ENCODE data around the gene P3H3. TPM values are rescaled to one million over a fixed set of nuclear protein-coding genes. Genes with fewer than 3 reads are reported as not detected.

Gene P3H3
- total RNA-seq, 1 experiment from 2014 or later = 56.4 TPM

DNA sequence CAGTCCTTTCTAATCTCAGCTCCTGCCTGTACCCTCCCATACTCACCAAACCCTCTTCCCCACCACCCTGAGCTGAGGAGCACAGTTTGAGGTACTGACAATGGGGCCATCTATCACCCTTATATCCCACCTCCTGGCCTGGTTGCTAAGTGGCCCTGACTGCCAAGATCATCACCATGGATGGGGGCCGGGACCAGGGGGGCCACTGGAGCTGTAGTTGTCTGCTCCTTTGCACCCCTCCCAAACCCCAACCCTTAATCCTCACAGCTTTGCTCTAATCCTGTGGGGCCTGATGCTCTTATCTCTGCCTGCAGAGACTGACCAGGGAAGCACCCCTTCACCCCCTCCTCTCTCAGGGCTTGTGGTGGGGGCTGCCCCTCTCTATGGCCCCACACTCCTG is 12.1 kb downstream of the P3H3 start:
- in situ Hi-C loops (cut with HindIII; ENCODE audit: low sequenced_read_pairs) = no loop called here
- no peak for DNase-seq (ENCODE audit: low spot score)

GRCh38 chr12:6840761-6841515 is 12.7 kb downstream of the P3H3 start, which contains the start of gene GNB3:
Gene GNB3 (plus strand): TSS chr12:6840925. CDS start chr12:6841288, 363 bp downstream.
- no peak for DNase-seq (ENCODE audit: low spot score)
- in situ Hi-C loops (cut with HindIII; ENCODE audit: low sequenced_read_pairs) = no loop called here

GRCh38 chr12:6842075-6842474 is 13.9 kb downstream of the P3H3 start:
- in situ Hi-C loops (cut with HindIII; ENCODE audit: low sequenced_read_pairs) = no loop called here
- no peak for DNase-seq (ENCODE audit: low spot score)

- in situ Hi-C loops (cut with HindIII; ENCODE audit: low sequenced_read_pairs) = no loop called here
- no peak for DNase-seq (ENCODE audit: low spot score)
These were observed 15.1 kb downstream of the P3H3 start for GRCh38 chr12:6843118-6843902.

DNA sequence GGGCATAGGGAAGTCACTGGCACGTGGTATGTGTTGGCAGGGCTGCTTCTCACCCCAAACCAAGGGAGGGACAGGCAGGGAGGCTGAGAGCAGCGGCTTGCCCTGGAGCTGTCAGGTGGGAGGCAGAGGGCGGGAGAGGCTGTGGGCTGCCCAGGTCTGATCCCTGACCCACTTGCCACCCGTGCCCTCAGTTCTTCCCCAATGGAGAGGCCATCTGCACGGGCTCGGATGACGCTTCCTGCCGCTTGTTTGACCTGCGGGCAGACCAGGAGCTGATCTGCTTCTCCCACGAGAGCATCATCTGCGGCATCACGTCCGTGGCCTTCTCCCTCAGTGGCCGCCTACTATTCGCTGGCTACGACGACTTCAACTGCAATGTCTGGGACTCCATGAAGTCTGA is 17.2 kb downstream of the P3H3 start:
- in situ Hi-C loops (cut with HindIII; ENCODE audit: low sequenced_read_pairs) = no loop called here
- DNase-seq (ENCODE audit: low spot score) = no peak

DNA sequence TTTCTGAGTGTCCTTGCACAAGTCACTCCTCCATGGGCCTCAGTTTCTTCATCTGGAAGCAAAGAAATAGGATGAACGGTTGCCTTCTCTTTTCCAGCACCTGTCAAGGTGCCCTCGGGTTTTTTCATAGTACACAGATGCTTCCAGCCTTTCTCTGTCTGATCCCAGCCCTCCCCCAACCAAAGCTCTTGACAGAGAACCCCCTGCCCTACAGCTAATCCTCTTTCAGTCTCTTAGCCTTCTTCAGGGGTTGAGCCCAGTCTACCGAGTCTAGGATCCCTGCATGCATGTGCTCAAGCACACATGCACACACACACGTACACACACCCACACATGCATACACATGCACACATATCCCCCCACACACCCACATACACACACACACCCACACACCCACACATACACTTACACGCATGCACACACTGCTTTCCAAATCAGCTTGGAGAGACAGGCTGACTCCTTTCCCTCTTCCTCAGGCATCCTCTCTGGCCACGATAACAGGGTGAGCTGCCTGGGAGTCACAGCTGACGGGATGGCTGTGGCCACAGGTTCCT is 18.2 kb downstream of the P3H3 start:
- no peak for DNase-seq (ENCODE audit: low spot score)
- in situ Hi-C loops (cut with HindIII; ENCODE audit: low sequenced_read_pairs) = no loop called here

DNA sequence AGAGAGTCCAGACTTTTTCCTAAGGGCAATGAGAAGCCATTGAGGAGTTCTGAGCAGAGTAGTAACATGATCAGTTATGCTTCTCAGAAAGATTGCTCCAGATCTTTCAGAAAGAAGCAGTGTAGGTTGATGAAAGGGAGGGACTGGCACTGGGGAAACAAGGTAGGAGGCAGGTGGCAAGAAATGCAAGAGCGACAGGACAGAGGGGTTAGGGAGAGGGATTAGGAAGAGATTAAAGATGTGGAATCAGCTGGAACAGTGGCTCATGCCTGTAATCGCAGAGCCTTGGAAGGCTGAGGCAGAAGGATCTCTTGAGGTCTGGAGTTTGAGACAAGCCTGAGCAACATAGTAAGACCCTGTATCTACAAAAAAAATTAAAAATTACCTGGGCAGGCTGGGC is 19.5 kb downstream of the P3H3 start:
- in situ Hi-C loops (cut with HindIII; ENCODE audit: low sequenced_read_pairs) = no loop called here
- no peak for DNase-seq (ENCODE audit: low spot score)

DNA sequence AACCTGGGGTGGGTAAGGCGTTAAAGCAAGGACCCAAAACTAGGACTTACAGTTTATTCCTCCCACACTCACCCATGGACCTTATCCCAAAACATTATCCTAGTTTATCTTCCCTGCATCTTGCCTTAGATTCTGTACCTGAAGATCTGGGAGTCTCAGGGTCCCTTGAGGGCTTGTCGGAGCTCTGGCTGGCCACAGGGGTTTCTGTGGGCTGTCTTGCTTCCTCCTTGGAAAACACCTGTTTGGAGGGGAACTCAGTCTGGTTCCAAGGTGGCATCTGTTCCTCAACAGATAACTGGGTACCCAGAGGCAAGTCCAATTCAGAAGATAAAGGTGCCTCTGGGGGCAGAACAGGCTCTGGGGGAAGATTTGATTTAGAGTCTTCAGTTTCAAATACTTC is 21.2 kb downstream of the P3H3 start:
- no peak for DNase-seq (ENCODE audit: low spot score)
- in situ Hi-C loops (cut with HindIII; ENCODE audit: low sequenced_read_pairs) = no loop called here

GRCh38 chr12:6849976-6850560 is 21.9 kb downstream of the P3H3 start:
- no peak for DNase-seq (ENCODE audit: low spot score)
- in situ Hi-C loops (cut with HindIII; ENCODE audit: low sequenced_read_pairs) = no loop called here

DNA sequence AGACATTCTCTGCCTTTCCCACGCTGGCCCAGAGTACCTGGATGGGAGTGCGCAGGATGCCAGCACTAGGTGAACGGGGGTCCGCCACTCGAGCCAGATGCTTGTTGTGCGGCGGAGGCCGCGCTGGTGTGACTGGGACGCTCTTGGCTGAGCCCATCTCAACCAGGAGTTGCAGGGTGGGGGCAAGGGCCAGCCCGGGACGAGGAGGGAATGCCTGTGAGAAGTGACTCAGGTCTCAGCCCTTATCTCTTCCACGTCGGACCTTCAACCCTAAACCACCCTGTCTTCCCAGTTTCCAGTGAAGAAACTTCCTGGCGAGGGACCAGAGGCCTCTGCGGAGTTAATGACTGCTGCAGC is 22.6 kb downstream of the P3H3 start:
- no peak for DNase-seq (ENCODE audit: low spot score)
- in situ Hi-C loops (cut with HindIII; ENCODE audit: low sequenced_read_pairs) = no loop called here

DNA sequence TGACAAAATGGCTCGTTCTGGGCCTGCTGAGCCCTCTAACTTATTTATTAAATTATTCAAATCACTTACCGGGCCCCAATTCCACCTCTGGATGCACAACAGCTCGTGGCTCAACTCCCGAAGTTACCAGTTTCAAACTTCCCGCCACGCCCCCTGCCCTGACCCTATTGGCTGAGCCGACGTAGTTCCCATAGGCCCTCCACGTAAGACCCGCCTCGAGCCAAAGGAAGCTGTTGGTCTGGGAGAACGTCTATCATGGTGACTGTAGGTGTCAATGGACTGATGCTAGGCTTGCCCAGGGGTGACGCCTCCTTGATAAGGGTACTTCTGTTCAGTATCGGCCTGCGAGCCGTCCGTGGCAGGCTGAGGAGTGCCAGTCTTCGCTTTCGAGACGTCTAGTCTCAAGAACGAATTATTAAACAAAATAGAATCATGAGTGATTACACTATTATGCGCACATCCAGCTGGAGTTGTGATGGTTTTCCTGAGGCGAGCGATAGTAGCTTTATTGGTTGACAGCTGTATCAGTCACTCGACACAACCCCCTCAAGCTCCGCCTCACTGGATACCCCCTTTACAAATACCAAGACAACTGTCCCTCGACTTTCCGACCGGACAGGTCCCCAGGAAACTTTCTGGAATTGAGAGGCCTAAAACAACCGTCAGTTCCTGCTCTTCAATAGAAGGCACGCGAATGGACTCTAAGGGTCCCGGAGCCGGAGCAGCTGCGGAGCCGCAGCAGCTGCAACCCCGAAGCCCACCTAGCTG is 23.1 kb downstream of the P3H3 start, which contains the start of gene CDCA3:
CDCA3 (minus strand) TSS at position 134 of the 768 bp plus-strand sequence. CDS start 334 bp downstream, outside the sequence.
- peak; percentile 99 for DNase-seq (ENCODE audit: low spot score)
- in situ Hi-C loops (cut with HindIII; ENCODE audit: low sequenced_read_pairs) = no loop called here

- in situ Hi-C loops (cut with HindIII; ENCODE audit: low sequenced_read_pairs) = no loop called here
- peak; percentile 100 for DNase-seq (ENCODE audit: low spot score)
These were observed 23.9 kb downstream of the P3H3 start, which contains the start of gene USP5 for GRCh38 chr12:6851921-6852650. Gene USP5 (plus strand): TSS chr12:6852150. CDS start chr12:6852180, 30 bp downstream.

DNA sequence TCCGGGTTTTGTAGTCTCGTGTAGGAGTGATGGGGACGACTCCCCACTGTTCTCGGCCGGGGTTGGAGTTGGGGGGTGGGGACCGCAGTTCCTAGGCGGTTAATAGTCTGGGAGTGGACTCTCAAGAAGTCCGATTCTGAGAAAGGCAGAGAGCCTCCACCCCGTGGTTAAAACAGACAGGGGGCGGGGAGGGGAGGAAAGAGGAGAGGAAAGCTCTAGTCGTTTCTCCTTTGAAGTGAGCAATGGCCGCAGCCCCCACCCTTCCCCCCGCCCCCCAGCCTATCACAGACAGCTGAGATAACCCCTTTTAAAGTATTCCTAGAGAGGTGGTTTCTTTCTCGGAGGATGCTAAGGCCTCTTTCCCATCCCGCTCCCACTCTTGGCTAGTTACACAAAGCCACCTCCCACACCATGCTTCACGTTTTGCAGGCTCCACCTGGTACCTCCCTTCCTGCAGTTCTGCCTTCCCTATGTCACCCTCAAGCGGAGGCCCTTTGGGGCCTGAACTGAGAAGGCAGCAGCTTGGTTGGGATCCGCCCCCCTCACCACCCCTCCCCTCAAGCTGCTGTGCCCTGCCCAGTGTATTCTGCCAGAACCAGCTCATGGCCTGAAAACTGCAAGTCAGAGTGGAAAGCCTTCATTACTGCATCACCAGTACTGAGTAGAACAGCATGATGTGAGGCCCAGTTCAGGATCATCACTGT is 24.6 kb downstream of the P3H3 start:
- no peak for DNase-seq (ENCODE audit: low spot score)
- in situ Hi-C loops (cut with HindIII; ENCODE audit: low sequenced_read_pairs) = no loop called here

DNA sequence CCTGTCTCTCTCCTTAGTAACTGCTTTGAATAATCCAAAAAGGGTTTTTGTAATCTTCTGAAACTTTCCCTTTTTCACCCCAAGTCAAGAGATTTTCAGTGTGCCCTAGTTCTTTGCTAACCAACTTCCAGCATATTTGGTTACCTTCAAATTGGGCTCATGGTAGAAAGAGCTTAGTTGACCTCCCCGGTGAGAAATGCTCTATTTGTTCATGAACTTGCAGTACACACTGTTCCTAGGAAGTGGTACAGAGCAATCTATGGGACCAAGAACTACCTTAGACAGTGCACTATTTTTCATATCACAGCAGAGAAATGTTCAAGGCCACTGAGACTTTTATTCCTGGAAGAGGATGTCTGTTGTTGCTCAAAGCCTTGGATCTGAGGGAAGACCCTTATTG is 25.4 kb downstream of the P3H3 start:
- in situ Hi-C loops (cut with HindIII; ENCODE audit: low sequenced_read_pairs) = no loop called here
- DNase-seq (ENCODE audit: low spot score) = no peak

- in situ Hi-C loops (cut with HindIII; ENCODE audit: low sequenced_read_pairs) = no loop called here
- DNase-seq (ENCODE audit: low spot score) = no peak
These were observed 25.8 kb downstream of the P3H3 start for GRCh38 chr12:6854036-6854435.

GRCh38 chr12:6855322-6855721 is 27.1 kb downstream of the P3H3 start:
- no peak for DNase-seq (ENCODE audit: low spot score)
- in situ Hi-C loops (cut with HindIII; ENCODE audit: low sequenced_read_pairs) = no loop called here

GRCh38 chr12:6858799-6859198 is 30.6 kb downstream of the P3H3 start:
- DNase-seq (ENCODE audit: low spot score) = no peak
- in situ Hi-C loops (cut with HindIII; ENCODE audit: low sequenced_read_pairs) = no loop called here

GRCh38 chr12:6860116-6860515 is 31.9 kb downstream of the P3H3 start:
- DNase-seq (ENCODE audit: low spot score) = no peak
- in situ Hi-C loops (cut with HindIII; ENCODE audit: low sequenced_read_pairs) = no loop called here
